Esophagus (tissue), 2 donors: ENCODE data around the gene GLB1L. TPM values are rescaled to one million over a fixed set of nuclear protein-coding genes. Genes with fewer than 3 reads are reported as not detected.
A peak's percentile ranks its signal among the peaks of the same experiment; 100 is the strongest.
"Not testable (repeated sequence)": the region's sequence is repeated elsewhere in the genome, so short reads cannot be mapped to it uniquely, and the experiment has no call there.

Experiments used
- H3K27ac ChIP-seq, 2 donors: one replicate each; pipeline ENCODE4 v1.5.1; 2013; ENCODE audit warnings: low read depth in 2 of 2, mild to moderate bottlenecking in 2 of 2, inconsistent platforms in 1 of 2, low read length in 1 of 2, moderate library complexity in 1 of 2
- H3K27me3 ChIP-seq, 2 donors: one replicate each; pipeline ENCODE4 v1.6.1; 2013; ENCODE audit warnings: low read length in 2 of 2, control low read depth in 1 of 2, mild to moderate bottlenecking in 1 of 2; ENCODE audit not compliant: insufficient read depth in 2 of 2, control insufficient read depth in 1 of 2
- H3K36me3 ChIP-seq, 2 donors: one replicate each; pipeline ENCODE4 v1.6.1; 2013; ENCODE audit warnings: low read length in 1 of 2; ENCODE audit not compliant: control insufficient read depth in 2 of 2, insufficient read depth in 2 of 2
- H3K4me1 ChIP-seq, 2 donors: one replicate each; pipeline ENCODE4 v1.6.1; 2013; ENCODE audit warnings: low read length in 1 of 2; ENCODE audit not compliant: control insufficient read depth in 2 of 2, insufficient read depth in 2 of 2
- H3K4me3 ChIP-seq, 2 donors: one replicate each; pipeline ENCODE4 v1.5.1; 2013; ENCODE audit warnings: low read length in 2 of 2, mild to moderate bottlenecking in 2 of 2, low read depth in 1 of 2, moderate library complexity in 1 of 2
- H3K9me3 ChIP-seq, 2 donors: one replicate each; pipeline ENCODE4 v1.6.1; 2013; ENCODE audit warnings: mild to moderate bottlenecking in 2 of 2, low read depth in 1 of 2, low read length in 1 of 2, moderate library complexity in 1 of 2; ENCODE audit not compliant: control insufficient read depth in 2 of 2, insufficient read depth in 1 of 2
- WGBS, 2 donors: extraction: QIAGEN DNeasy Blood & Tissue Kit; methylation state at CpG; one replicate each; pipeline ENCODE4 v1.1.7; 2013; 5-methylcytosine and 5-hydroxymethylcytosine counted together
- polyA plus RNA-seq, 2 donors: library from polyadenylated mRNA; stranded (reverse); fragments of 200-250 nt; gene quantifications; one replicate each; pipeline ENCODE4 v1.2.3, GENCODE V29; 2013
- donor health status: healthy with polysubstance abuse.
- donor health status: Bipolar disorder and iron deficiency.

GLB1L gene
- polyA plus RNA-seq, 2 donors: 1.6 to 1.9 TPM

GRCh38 chr2:219289195-219289536 lies 43.9 kb upstream of the GLB1L start:
- H3K4me1 ChIP-seq: peaks cover 3 to 35% of the 10 kb centered on the region in 2 donors
- 59 to 71% methylated on average over 6 of the region's 6 CpGs for WGBS, 2 donors

GRCh38 chr2:219287580-219288265 lies 42.5 kb upstream of the GLB1L start:
- H3K27ac ChIP-seq: peak overlapping the region; percentile 74 to 82
- H3K4me3 ChIP-seq: no peak overlapping the region
- peaks cover 3 to 41% of the 10 kb centered on the region in 2 donors for H3K4me1 ChIP-seq
- no peaks in the 10 kb centered on the region for H3K27me3 ChIP-seq
- H3K9me3 ChIP-seq: no peaks in the 10 kb centered on the region
- peaks cover 0 to 18% of the 10 kb centered on the region in 2 donors for H3K36me3 ChIP-seq
- WGBS, 2 donors: 72 to 84% methylated on average over 10 of the region's 10 CpGs

More at GRCh38 chr2:219289195-219289536, 43.9 kb upstream of the GLB1L start:
- no peak overlapping the region for H3K4me3 ChIP-seq
- peak overlapping the region; percentile 41 to 74 for H3K27ac ChIP-seq
- no peaks in the 10 kb centered on the region for H3K9me3 ChIP-seq
- H3K27me3 ChIP-seq: no peaks in the 10 kb centered on the region
- peaks cover 0 to 11% of the 10 kb centered on the region in 2 donors for H3K36me3 ChIP-seq

- H3K27ac ChIP-seq: peak overlapping the region; percentile 75 to 88
- H3K4me1 ChIP-seq: peaks cover 3 to 41% of the 10 kb centered on the region in 2 donors
- not testable (repeated sequence) for H3K4me3 ChIP-seq, H3K9me3 ChIP-seq, H3K27me3 ChIP-seq
- H3K36me3 ChIP-seq: peaks cover 0 to 18% of the 10 kb centered on the region in 2 donors
- WGBS, 2 donors: 78 to 85% methylated on average over 6 of the region's 6 CpGs
These were observed 41.8 kb upstream of the GLB1L start for GRCh38 chr2:219287116-219287440.

GRCh38 chr2:219286436-219287115 lies 41.3 kb upstream of the GLB1L start:
- no peaks in the 10 kb centered on the region for H3K9me3 ChIP-seq
- WGBS, 2 donors: 51 to 70% methylated on average over 11 to 12 of the region's 12 CpGs
- H3K27me3 ChIP-seq: no peaks in the 10 kb centered on the region
- peaks cover 3 to 41% of the 10 kb centered on the region in 2 donors for H3K4me1 ChIP-seq
- peaks cover 0 to 23% of the 10 kb centered on the region in 2 donors for H3K36me3 ChIP-seq
- peak overlapping the region; percentile 75 to 88 for H3K27ac ChIP-seq
- no peak overlapping the region for H3K4me3 ChIP-seq

- H3K4me1 ChIP-seq: peaks cover 3 to 41% of the 10 kb centered on the region in 2 donors
These were observed 40.7 kb upstream of the GLB1L start for GRCh38 chr2:219285894-219286425.

GRCh38 chr2:219285373-219285735 lies 40.1 kb upstream of the GLB1L start:
- Histone ChIP-seq H3K36me3 (peaks cover 0 to 30% of the 10 kb centered on the region in 2 donors), H3K9me3 (no peaks in the 10 kb centered on the region), H3K27ac (peak overlapping the region; percentile 75 to 88), H3K4me3 (no peak overlapping the region), H3K27me3 (no peaks in the 10 kb centered on the region), H3K4me1 (peaks cover 3 to 41% of the 10 kb centered on the region in 2 donors)
- WGBS, 2 donors: 71 to 74% methylated on average over 12 of the region's 12 CpGs

More at GRCh38 chr2:219285894-219286425, 40.7 kb upstream of the GLB1L start:
- peaks cover 0 to 26% of the 10 kb centered on the region in 2 donors for H3K36me3 ChIP-seq
- WGBS, 2 donors: 47 to 58% methylated on average over 14 to 17 of the region's 17 CpGs
- no peak overlapping the region for H3K4me3 ChIP-seq
- no peaks in the 10 kb centered on the region for H3K9me3 ChIP-seq
- H3K27me3 ChIP-seq: no peaks in the 10 kb centered on the region
- H3K27ac ChIP-seq: peak overlapping the region; percentile 75 to 88

- Histone ChIP-seq H3K36me3 (peaks cover 0 to 30% of the 10 kb centered on the region in 2 donors), H3K4me3 (no peak overlapping the region), H3K4me1 (peaks cover 3 to 41% of the 10 kb centered on the region in 2 donors), H3K9me3 (no peaks in the 10 kb centered on the region), H3K27ac (peak overlapping the region in 1 of 2 donors; percentile 88), H3K27me3 (no peaks in the 10 kb centered on the region)
- 83 to 86% methylated on average over 16 of the region's 16 CpGs for WGBS, 2 donors
These were observed 39.5 kb upstream of the GLB1L start for GRCh38 chr2:219284501-219285372.

- WGBS, 2 donors: 88 to 92% methylated on average over 17 of the region's 17 CpGs
- Histone ChIP-seq H3K9me3 (no peaks in the 10 kb centered on the region), H3K27me3 (no peaks in the 10 kb centered on the region), H3K27ac (peak overlapping the region in 1 of 2 donors; percentile 45), H3K4me3 (no peak overlapping the region), H3K36me3 (peaks cover 0 to 30% of the 10 kb centered on the region in 2 donors), H3K4me1 (peaks cover 0 to 32% of the 10 kb centered on the region in 2 donors)
These were observed 37.8 kb upstream of the GLB1L start for GRCh38 chr2:219282943-219283581.

GRCh38 chr2:219282375-219282774 lies 37.1 kb upstream of the GLB1L start:
- no peaks in the 10 kb centered on the region for H3K27me3 ChIP-seq
- no peak overlapping the region for H3K27ac ChIP-seq
- H3K4me1 ChIP-seq: peaks cover 4 to 29% of the 10 kb centered on the region in 2 donors
- H3K4me3 ChIP-seq: no peak overlapping the region
- H3K9me3 ChIP-seq: no peaks in the 10 kb centered on the region
- H3K36me3 ChIP-seq: peaks cover 0 to 30% of the 10 kb centered on the region in 2 donors
- whole genome bisulfite sequencing, 2 donors: 85 to 93% methylated on average over 5 of the region's 5 CpGs
